MM.1S (cell line): ENCODE data around the gene SMARCA4.

Experiments used
- DNase-seq: peaks from one replicate; pipeline ENCODE4 v3.0.0-alpha.2; 2015
- H2AFZ ChIP-seq: fragments of 300-600 bp; sonication (generic); 2 replicates; pipeline ENCODE4 v1.6.0; 2016; ENCODE audit warnings: antibody characterized with exemption, low read length
- H3F3A ChIP-seq: fragments of 300-600 bp; sonication (generic); 2 replicates; pipeline ENCODE4 v1.6.1; 2016; ENCODE audit warnings: mild to moderate bottlenecking, antibody characterized with exemption, low read length, moderate library complexity, mixed read lengths; ENCODE audit not compliant: insufficient read depth
- H3K27ac ChIP-seq: fragments of 300-600 bp; sonication (generic); 2 replicates; pipeline ENCODE4 v1.5.1; 2016; ENCODE audit warnings: mild to moderate bottlenecking, low read length
- H3K27me3 ChIP-seq: fragments of 300-600 bp; sonication (generic); replicated peaks from 2 replicates; pipeline ENCODE4 v1.6.0; 2016; ENCODE audit warnings: low read length; ENCODE audit not compliant: insufficient read depth
- H3K36me3 ChIP-seq: fragments of 300-600 bp; sonication (generic); replicated peaks from 2 replicates; pipeline ENCODE4 v1.6.1; 2016; ENCODE audit warnings: mild to moderate bottlenecking, low read length, mixed read lengths; ENCODE audit not compliant: insufficient read depth
- H3K4me1 ChIP-seq: fragments of 300-600 bp; sonication (generic); 2 replicates; pipeline ENCODE4 v1.6.1; 2016; ENCODE audit warnings: low read length, mixed read lengths
- H3K4me2 ChIP-seq: fragments of 300-600 bp; sonication (generic); 2 replicates; pipeline ENCODE4 v1.6.0; 2016; ENCODE audit warnings: low read depth, low read length
- H3K4me3 ChIP-seq: fragments of 300-600 bp; sonication (generic); 2 replicates; pipeline ENCODE4 v1.5.1; 2016; ENCODE audit warnings: low read length, mixed read lengths
- H3K79me2 ChIP-seq: fragments of 300-600 bp; sonication (generic); 2 replicates; pipeline ENCODE4 v1.6.1; 2016; ENCODE audit warnings: mixed run types, low read length, mixed read lengths
- H3K9ac ChIP-seq: fragments of 300-600 bp; sonication (generic); 2 replicates; pipeline ENCODE4 v1.6.1; 2016; ENCODE audit warnings: low read length, mixed read lengths
- H3K9me2 ChIP-seq: fragments of 300-600 bp; sonication (generic); replicated peaks from 2 replicates; pipeline ENCODE4 v1.6.1; 2016; ENCODE audit warnings: mild to moderate bottlenecking, low read length, mixed read lengths; ENCODE audit not compliant: insufficient read depth
- H3K9me3 ChIP-seq: fragments of 300-600 bp; sonication (generic); replicated peaks from 2 replicates; pipeline ENCODE4 v1.6.1; 2016; ENCODE audit warnings: mild to moderate bottlenecking, low read length, mixed read lengths; ENCODE audit not compliant: insufficient read depth
- H4K20me1 ChIP-seq: fragments of 300-600 bp; sonication (generic); 2 replicates; pipeline ENCODE4 v1.6.1; 2016; ENCODE audit warnings: mild to moderate bottlenecking, low read length, moderate library complexity, mixed read lengths; ENCODE audit not compliant: insufficient read depth
- EZH2 ChIP-seq: fragments of 300-600 bp; sonication (generic); optimal IDR thresholded peaks from 2 replicates; pipeline ENCODE3; 2017; ENCODE audit warnings: low read depth, mild to moderate bottlenecking, antibody characterized with exemption, low read length, mixed read lengths
- EZH2phosphoT487 ChIP-seq: fragments of 300-600 bp; sonication (generic); IDR thresholded peaks from 2 replicates; pipeline ENCODE4 v1.6.1; 2018; ENCODE audit warnings: antibody characterized with exemption, low read length
- TF ChIP-seq, protein P1 (sequence below): fragments of 300-600 bp; sonication (generic); IDR thresholded peaks from 2 replicates; pipeline ENCODE4 v1.5.1; 2016; ENCODE audit warnings: antibody characterized with exemption, low read length, mixed read lengths

Gene SMARCA4

DNA sequence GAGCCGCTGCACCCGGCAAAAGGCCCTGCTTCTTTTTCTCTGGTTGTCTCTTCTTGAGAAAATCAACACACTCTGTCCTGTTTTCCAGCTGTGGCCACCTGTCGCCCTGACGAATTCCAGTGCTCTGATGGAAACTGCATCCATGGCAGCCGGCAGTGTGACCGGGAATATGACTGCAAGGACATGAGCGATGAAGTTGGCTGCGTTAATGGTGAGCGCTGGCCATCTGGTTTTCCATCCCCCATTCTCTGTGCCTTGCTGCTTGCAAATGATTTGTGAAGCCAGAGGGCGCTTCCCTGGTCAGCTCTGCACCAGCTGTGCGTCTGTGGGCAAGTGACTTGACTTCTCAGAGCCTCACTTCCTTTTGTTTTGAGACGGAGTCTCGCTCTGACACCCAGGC, 145.6 kb downstream of the SMARCA4 start:
- Histone ChIP-seq H3F3A (peaks cover 11% of the 10 kb centered on the region; the same call in 1 of the 2 replicates), H3K9ac (no peak overlapping the region), H3K4me2 (no peak overlapping the region), H3K4me3 (no peak overlapping the region), H3K27ac (no peak overlapping the region), H3K9me3 (no peaks in the 10 kb centered on the region), H4K20me1 (peaks cover 10% of the 10 kb centered on the region), H3K27me3 (no peaks in the 10 kb centered on the region), H3K4me1 (no peaks in the 10 kb centered on the region), H3K79me2 (peaks cover 73% of the 10 kb centered on the region), H2AFZ (no peak overlapping the region), H3K36me3 (peaks cover 25% of the 10 kb centered on the region), H3K9me2 (no peaks in the 10 kb centered on the region)
- TF ChIP-seq EZH2 (no peak), EZH2phosphoT487 (no peak)
- TF ChIP-seq, protein P1, sequence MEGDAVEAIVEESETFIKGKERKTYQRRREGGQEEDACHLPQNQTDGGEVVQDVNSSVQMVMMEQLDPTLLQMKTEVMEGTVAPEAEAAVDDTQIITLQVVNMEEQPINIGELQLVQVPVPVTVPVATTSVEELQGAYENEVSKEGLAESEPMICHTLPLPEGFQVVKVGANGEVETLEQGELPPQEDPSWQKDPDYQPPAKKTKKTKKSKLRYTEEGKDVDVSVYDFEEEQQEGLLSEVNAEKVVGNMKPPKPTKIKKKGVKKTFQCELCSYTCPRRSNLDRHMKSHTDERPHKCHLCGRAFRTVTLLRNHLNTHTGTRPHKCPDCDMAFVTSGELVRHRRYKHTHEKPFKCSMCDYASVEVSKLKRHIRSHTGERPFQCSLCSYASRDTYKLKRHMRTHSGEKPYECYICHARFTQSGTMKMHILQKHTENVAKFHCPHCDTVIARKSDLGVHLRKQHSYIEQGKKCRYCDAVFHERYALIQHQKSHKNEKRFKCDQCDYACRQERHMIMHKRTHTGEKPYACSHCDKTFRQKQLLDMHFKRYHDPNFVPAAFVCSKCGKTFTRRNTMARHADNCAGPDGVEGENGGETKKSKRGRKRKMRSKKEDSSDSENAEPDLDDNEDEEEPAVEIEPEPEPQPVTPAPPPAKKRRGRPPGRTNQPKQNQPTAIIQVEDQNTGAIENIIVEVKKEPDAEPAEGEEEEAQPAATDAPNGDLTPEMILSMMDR, result no peak
- DNase-seq, result no peak

DNA sequence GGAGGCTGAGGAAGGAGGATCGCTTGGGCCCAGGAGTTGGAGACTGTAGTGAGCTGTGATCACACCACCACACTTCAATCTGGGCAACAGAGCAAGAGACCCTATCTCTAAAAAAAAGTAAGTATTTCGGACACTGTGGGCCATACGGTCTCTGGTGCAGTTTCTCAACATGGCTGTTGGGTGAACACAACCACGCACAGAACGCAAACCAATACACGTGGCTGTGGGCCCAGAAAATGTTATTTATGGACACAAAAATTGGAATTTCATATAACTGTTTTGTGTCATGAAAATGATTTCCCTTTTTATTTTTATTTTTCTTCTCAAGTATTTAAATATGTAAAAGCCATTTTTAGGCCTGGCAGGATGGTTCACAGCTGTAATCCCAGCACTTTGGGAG, 147.9 kb downstream of the SMARCA4 start:
- Histone ChIP-seq H3K4me1 (peaks cover 9% of the 10 kb centered on the region), H3K4me3 (no peak overlapping the region), H4K20me1 (peaks cover 16% of the 10 kb centered on the region), H3K9me2 (no peaks in the 10 kb centered on the region), H3K9me3 (no peaks in the 10 kb centered on the region), H3K79me2 (peaks cover 70% of the 10 kb centered on the region), H3K36me3 (peaks cover 31% of the 10 kb centered on the region), H3K27ac (no peak overlapping the region), H3K4me2 (no peak overlapping the region), H3K27me3 (no peaks in the 10 kb centered on the region), H3F3A (peaks cover 18% of the 10 kb centered on the region; the same call in 1 of the 2 replicates), H2AFZ (no peak overlapping the region), H3K9ac (no peak overlapping the region)
- no peak for DNase-seq
- no peak for TF ChIP-seq EZH2
- no peak for TF ChIP-seq EZH2phosphoT487
- TF ChIP-seq, protein P1, result no peak

DNA sequence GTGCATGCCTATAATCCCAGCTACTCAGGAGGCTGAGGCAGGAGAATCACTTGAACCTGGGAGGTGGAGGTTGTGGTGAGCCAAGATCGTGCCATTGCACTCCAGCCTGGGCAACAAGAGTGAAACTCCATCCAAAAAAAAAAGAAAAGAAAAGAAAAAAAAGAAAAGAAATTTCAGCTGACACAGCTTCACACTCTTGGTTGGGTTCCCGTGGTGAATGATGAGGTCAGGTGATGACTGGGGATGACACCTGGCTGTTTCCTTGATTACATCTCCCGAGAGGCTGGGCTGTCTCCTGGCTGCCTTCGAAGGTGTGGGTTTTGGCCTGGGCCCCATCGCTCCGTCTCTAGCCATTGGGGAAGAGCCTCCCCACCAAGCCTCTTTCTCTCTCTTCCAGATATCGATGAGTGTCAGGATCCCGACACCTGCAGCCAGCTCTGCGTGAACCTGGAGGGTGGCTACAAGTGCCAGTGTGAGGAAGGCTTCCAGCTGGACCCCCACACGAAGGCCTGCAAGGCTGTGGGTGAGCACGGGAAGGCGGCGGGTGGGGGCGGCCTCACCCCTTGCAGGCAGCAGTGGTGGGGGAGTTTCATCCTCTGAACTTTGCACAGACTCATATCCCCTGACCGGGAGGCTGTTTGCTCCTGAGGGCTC, 150.4 kb downstream of the SMARCA4 start:
- Histone ChIP-seq H4K20me1 (peaks cover 9% of the 10 kb centered on the region), H3K9ac (no peak overlapping the region), H3K36me3 (peaks cover 31% of the 10 kb centered on the region), H2AFZ (no peak overlapping the region), H3K9me3 (no peaks in the 10 kb centered on the region), H3K27me3 (no peaks in the 10 kb centered on the region), H3K4me1 (peaks cover 9% of the 10 kb centered on the region), H3K9me2 (no peaks in the 10 kb centered on the region), H3K4me2 (no peak overlapping the region), H3K27ac (no peak overlapping the region), H3F3A (peaks cover 24% of the 10 kb centered on the region; the same call in 1 of the 2 replicates), H3K4me3 (no peak overlapping the region), H3K79me2 (peaks cover 59% of the 10 kb centered on the region)
- TF ChIP-seq, protein P1, result no peak
- no peak for TF ChIP-seq EZH2phosphoT487
- no peak for TF ChIP-seq EZH2
- no peak for DNase-seq
